Ammon's horn (tissue), 1 donor: Measurements from ENCODE around the gene TWIST2.
A peak's percentile ranks its signal among the peaks of the same experiment; 100 is the strongest.

Source experiments
- DNase-seq: peaks from one replicate; pipeline ENCODE4 v3.0.0-alpha.2; 2016; ENCODE audit warnings: low spot score

TWIST2 gene

DNA sequence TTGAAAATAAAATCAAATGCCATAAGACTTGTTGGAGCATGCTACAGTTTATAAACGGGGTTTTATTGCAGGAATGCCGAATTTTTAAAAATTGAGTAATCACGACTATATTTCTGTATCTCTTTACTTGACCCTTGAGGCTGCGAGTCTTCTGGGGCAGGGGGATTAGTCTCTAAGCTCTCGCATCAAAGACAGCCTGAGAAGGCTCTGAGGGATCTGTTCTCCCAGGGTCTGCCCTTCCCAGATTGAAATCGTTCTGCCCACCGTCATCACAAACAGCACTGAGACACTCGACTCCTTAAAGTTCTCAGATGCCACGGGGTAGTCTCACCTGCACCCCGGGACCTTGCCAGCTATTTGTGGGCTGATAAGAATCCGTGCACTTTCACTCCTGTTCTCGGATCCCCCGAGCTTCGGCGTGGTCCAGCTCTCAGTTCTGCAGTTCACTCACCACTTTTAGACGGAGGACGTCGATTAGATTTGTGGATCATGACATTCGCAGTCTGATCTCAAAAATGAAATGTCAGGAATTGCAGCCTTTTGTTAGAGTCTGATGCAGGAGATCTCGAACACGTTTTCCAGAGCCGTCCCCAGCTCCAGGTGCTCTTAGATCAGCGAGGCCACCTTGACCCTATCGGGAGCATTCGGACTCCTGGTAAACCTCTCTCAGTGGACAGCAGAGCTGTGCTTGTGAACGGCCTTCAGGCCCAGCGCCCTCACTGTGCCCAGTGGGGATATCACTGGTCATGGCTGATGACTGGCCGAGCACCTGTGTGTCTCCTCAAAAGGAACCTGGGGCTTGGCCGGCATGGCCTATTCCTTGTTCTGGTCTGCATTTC lies 43.0 kb downstream of the TWIST2 start:
- no peak for DNase-seq

GRCh38 chr2:238891457-238892203 lies 43.7 kb downstream of the TWIST2 start:
- no peak for DNase-seq

- DNase-seq: no peak
Measured at GRCh38 chr2:238892204-238892500, 44.3 kb downstream of the TWIST2 start.

- no peak for DNase-seq
Measured at GRCh38 chr2:238892796-238893195, 44.9 kb downstream of the TWIST2 start.

- no peak for DNase-seq
Measured at GRCh38 chr2:238893349-238894000, 45.6 kb downstream of the TWIST2 start.

DNA sequence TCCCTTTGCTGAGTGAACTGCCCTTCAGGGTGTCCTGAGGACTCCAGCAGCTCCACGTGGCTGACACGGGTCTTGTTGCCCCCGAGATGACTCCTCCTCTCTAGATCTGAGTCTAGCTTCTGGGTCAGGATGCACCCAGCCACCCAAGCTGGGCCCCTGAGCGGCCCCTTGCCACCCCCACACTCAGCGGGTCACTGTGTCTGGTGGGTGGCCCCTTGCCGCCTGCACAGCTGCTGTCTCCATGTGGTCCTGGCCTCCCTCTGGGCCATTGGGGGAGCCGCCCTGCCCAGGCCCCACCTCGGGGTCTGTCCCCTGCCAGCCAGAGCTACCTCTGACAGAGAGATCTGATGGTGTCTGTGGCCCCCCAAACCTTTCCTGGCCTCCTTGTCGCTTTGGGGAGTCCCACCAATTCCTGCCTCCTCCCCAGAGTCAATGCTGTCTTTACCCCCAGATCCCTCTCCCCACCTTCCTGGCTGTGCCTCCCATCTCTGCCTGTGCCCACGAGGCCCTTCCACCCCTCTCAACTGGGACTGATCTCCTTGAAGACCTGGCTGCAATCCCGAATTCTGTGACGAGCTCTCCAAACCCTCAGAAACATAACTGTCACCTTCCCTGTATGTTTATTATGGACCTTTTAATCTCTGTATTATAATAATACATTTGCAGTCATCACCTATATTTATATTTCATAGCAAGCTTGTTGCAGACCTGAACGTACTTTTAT lies 46.5 kb downstream of the TWIST2 start:
- DNase-seq: no peak

DNA sequence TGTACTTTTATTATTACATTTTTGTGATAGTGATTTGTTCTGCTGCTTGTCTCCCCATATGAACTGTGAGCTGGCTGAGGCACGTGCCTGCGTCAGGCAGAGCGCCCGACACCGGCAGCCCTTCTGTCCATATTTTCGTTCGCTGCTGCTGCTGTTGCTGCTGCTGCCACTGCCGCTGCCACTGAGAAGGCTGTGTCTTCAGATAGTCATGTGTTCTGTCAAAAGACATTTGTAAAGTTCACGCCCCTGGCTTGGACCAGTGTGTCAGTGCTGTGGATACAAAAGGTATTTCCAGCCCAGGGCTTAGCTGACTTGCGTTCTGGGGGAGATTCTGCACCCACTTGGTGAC lies 47.0 kb downstream of the TWIST2 start:
- DNase-seq: no peak

DNA sequence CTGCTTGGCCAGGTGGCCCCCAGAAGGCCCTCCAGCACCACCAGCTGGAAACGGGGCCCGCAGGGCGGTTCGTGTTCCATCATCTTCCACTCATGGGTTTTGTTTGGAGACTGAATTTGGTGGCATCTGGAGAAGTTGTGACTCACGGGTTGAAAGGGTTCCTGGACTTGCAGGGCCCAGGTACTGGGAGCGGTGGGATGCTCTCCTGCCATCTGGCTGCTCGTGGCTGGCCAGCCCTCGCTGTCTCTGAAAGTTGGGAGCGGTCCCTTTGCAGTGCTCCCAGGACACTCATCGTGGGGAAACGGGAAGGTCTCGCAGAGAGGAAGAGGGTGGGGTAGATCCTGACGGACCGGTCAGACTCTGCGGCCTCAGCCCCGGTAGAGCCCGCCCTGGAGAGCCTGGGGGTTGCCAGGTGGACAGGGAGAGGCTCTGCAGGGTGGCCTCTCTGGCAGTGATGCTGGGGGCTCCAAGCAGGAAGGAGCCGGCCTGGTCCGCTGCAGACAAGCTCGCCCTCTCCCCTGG lies 47.5 kb downstream of the TWIST2 start:
- DNase-seq: no peak

GRCh38 chr2:238895891-238896600 lies 48.2 kb downstream of the TWIST2 start:
- DNase-seq: peak; percentile 9

DNA sequence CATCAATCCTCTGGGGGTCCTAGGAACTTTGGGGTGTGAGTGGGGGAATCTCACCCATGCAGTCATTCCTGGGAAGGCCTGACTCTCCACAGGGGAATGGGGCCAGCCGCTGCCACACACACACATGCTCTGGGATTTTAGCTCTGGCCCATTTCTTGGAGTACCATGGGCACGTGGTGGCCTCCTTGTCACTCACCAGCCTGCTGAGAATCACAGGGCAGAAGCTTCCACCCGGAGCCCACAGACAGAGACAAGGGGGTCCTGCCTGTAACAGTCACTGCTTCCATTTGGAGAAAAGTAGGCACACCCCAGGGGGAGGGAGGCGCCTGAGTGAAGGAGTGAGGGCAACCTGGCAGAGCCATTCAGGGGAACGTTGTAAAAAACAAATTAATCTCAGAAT lies 48.8 kb downstream of the TWIST2 start:
- no peak for DNase-seq

DNA sequence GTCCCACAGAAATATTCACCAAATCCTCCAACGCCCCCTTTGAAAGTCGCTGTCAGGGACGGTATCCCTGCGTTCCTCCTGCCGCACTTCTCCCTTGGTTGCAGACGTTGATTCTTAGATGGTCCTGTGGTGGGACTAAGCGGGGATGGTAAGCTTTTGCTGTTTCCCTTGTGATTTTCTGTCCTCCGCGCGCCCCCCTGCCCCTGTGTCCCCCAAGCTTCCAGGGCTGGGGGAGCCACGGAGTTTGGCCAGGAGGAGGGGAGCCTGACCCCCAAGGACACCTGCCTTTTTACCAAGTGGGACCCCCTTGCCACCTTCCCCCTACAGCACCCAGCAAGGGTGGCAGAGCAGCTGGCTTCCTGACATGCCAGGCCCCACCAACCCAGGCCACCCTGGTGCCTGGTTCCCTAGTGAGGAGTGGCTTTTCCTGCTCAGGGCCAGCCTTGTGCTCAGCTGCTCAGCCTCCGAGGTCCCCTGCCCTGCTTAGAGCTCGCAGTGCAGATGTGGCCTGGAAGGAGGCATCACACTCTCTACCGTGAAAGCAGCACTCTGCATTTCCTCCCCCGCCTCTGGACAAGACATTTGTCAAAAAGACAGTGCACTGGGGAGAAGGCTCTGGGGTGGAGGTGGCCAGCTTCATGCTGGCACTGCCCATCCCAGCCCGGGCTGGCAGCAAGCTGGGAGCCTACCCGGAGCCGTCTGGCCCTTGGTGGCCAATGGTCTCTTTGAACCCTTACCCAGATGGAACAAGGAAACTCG lies 49.4 kb downstream of the TWIST2 start:
- no peak for DNase-seq

DNA sequence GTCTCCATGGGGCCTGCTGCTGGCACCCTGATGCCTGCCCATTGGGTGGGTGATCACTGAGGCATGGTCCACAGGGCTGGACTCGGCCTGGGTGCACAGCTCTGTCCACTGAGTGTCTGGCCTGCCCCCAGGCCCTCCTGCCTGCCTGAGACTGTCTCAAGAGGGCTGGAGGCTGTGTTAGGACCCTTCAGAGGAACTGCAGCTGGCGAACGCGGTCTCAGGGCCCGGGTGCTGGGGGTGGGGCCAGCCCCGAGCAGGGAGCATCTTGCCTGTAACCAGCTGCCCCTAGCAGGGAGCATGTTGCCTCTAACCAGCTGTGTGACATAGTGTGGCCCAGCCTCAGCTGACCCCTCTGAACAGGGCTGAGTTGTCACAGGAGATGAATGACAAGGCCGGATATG lies 50.0 kb downstream of the TWIST2 start:
- no peak for DNase-seq

DNA sequence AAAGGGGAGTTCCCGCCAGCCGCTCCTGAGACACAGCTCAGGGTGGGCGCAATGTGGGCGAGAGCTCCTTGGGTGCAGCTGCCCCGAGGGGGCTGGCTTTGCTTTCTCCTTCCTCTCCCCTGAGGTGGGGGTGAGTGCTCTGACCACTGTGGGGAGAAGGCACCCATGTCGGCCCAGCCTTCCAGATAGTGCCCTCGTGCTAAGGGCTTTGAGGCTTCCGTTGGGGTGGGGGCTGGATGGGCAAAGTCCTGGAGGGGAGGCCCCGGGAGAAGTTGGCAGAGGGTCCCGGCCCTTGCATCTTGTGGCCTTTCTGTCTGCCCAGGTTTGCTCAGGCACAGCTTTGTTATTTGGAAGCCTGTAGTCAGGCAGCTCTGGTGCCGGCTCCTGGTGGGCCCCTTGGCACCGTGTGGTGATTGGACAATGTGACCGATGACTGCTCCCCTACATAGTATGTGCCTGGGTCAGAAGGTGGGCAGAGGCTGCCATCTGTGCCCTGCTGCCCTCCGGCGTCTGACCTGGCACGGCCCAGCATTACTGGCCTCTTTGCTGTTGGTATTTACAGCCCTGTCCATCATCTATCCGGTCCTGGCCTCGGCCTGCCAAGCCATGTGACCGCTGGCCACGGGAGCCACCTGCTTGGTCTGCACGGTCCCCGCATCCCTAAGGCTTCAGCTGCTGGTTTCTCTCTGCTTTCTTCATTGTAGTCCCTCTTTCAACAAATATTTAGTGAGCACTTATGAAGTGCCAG lies 50.8 kb downstream of the TWIST2 start:
- DNase-seq: no peak

DNA sequence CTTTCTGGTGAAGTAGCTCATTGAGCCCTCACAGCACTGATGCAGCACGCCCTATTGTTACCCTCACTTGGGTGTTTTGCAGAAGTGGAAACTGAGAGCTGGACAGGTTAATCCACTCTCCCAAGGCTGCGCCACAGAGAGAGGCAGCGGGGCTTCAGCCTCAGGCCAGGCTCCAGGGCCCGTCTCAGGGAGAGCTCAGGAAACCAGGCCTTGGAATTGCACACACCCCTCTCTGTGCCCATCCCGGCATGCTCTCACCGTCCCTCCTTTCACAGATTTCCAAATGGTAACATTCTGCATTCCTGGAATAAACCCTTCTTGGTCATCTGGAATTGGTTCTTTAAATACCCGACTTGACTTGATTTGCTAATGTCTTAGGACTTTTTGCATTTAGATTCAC lies 51.5 kb downstream of the TWIST2 start:
- no peak for DNase-seq

GRCh38 chr2:238900511-238900910 lies 52.6 kb downstream of the TWIST2 start:
- no peak for DNase-seq

DNA sequence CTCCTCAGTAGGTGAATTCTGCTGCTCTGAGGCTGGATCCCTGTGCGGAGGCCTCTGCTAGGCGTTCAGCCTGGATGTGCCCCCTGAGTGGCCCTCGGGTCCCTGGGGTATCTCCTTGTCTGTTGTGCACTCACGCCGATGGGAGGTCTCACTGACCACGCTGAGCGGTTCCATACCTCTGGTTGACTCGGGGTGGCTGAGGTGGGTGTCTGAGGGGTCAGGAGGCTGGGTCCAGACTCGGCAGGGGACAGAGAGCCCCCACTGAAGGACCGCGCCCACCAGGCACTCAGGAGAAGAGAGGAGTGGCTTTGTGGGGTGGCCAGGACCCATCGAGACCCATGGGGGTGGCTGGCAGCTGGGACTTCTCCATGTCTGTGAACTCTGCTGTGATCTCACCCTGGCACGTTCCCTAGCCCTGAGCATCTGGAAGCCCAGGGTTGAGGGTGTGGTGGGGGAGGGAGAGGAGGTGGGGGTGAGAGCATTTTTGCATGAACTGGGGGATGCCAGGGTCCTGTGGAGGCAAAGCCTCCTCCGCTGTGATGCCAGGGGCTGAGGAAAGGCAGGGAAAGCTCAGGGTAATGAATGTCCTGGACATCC lies 53.7 kb downstream of the TWIST2 start:
- no peak for DNase-seq

DNA sequence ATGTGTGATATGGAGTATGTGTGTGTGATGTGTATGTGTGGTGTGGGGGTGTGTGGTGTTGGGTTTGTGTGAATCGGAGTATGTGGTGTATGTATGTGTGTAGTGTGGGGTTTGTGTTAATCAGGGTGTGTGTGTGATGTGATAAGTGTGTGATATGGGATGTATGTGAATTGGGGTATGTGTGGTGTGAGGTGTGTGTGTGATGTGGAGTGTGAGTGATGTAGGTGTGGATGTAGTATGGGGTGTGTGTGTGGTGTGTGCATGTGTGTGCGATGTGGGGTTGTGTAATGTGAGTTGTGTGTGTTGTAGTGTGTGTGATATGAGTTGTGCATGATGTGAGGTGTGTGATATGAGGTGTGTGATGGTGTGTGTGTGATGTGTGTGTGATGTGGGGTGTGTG lies 54.4 kb downstream of the TWIST2 start:
- DNase-seq: no peak

GRCh38 chr2:238903141-238903540 lies 55.3 kb downstream of the TWIST2 start:
- DNase-seq: no peak

DNA sequence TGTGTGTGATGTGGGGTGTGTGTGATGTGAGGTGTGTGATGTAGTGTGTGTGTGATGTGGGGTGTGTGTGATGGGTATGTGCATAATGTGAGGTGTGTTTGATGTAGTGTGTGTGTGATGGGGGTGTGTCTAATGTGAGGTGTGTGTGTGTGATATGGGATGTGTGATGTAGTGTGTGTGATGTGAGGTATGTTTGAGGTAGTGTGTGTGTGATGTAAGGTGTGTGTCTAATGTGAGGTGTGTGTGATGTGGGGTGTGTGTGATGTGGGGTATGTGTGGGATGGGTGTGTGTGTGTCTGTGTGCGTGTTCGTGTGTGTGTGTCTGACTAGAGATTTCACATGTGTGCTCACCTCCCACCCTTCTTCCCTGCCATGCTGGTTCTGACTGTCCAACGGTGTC lies 56.3 kb downstream of the TWIST2 start:
- DNase-seq: no peak

DNA sequence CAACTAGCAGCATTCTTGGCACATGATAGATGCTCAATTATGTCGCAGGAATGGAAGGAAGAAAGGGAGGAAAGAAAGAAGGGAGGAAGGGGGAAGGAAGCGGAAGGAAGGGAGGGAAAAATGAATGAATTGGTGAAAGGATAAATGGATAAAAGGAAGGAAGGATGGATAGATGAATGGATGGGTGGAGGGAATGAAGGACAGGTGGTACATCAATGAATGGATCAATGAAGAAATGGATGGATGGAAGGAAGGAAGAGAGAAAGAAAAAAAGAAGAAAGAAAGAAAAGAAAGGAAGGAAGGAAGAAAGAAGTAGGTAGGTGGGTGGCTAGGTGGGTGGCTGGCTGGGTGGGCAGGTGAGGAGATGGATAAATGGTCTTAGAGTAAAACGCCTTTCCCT lies 56.8 kb downstream of the TWIST2 start:
- no peak for DNase-seq
